Measurements from ENCODE around the gene INSC. TPM values are rescaled to one million over a fixed set of nuclear protein-coding genes. Genes with fewer than 3 reads are reported as not detected.

The INSC gene
- total and polyA plus RNA-seq, 9 donors = 0.10 to 0.38 (median 0.21) TPM; not detected in 3

DNA sequence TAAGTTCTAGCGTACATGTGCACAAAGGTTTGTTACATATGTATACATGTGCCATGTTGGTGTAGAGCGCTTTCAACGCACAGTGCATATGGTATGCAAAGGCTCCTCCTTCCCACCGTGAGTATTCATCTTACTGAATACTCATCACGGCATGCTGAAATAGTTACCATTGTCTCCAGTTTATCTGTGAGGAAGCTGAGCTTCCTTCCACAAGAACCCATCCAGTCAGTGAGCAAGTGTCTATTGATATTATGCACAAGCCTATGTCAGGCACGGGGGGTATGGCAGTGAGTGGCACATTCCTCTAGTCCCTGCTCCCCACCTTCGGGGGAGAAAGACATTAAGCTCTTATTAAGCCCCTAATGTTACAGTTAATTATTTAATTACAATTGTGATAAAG lies 28.1 kb downstream of the INSC start:
- WGBS, 3 donors = 72 to 87% (median 75%) methylated on average over 7 of the region's 7 CpGs
- intact Hi-C loops (cut with DNase I) = no loop called here

DNA sequence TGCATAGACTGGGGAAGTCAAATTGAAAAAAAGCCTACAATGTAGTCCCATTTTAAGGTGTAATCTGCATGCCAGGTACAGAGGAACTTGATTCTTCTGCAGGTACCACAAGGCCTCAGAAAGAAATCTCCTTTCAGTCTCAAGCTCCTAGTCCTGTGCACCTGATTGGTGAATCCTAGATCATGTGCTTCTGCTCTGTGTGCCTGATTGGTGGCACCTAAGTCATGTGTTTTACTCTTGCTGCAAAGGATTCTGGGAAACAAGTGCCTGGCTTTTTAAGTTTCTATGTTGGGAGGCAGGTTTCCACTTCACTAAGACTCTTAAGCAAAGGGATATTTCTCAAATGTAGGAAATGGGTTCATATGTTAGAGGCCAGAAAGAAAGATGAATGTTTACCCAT lies 29.1 kb downstream of the INSC start:
- no peak for DNase-seq
- TF ChIP-seq EP300 (IDR thresholded peaks at IDR 0.05) (no peak), POLR2A (IDR thresholded peaks at IDR 0.05) (no peak)
- TF ChIP-seq, protein P1, sequence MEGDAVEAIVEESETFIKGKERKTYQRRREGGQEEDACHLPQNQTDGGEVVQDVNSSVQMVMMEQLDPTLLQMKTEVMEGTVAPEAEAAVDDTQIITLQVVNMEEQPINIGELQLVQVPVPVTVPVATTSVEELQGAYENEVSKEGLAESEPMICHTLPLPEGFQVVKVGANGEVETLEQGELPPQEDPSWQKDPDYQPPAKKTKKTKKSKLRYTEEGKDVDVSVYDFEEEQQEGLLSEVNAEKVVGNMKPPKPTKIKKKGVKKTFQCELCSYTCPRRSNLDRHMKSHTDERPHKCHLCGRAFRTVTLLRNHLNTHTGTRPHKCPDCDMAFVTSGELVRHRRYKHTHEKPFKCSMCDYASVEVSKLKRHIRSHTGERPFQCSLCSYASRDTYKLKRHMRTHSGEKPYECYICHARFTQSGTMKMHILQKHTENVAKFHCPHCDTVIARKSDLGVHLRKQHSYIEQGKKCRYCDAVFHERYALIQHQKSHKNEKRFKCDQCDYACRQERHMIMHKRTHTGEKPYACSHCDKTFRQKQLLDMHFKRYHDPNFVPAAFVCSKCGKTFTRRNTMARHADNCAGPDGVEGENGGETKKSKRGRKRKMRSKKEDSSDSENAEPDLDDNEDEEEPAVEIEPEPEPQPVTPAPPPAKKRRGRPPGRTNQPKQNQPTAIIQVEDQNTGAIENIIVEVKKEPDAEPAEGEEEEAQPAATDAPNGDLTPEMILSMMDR (IDR thresholded peaks at IDR 0.05) = no peak
- intact Hi-C loops (cut with DNase I) = no loop called here
- Histone ChIP-seq H3K27me3 (no peaks in the 10 kb centered on the region), H3K36me3 (no peaks in the 10 kb centered on the region), H3K9me3 (no peaks in the 10 kb centered on the region), H3K4me1 (ENCODE audit: insufficient read depth) (no peaks in the 10 kb centered on the region), H3K27ac (no peak overlapping the region), H3K4me3 (no peak overlapping the region)

More for the DNA sequence above, 28.1 kb downstream of the INSC start:
- TF ChIP-seq EP300 (IDR thresholded peaks at IDR 0.05) = no peak
- TF ChIP-seq, protein P1 (IDR thresholded peaks at IDR 0.05) = no peak
- Histone ChIP-seq H3K27me3 (no peaks in the 10 kb centered on the region), H3K4me3 (no peak overlapping the region), H3K4me1 (ENCODE audit: insufficient read depth) (no peaks in the 10 kb centered on the region), H3K9me3 (no peaks in the 10 kb centered on the region), H3K36me3 (no peaks in the 10 kb centered on the region), H3K27ac (no peak overlapping the region)
- no peak for DNase-seq

DNA sequence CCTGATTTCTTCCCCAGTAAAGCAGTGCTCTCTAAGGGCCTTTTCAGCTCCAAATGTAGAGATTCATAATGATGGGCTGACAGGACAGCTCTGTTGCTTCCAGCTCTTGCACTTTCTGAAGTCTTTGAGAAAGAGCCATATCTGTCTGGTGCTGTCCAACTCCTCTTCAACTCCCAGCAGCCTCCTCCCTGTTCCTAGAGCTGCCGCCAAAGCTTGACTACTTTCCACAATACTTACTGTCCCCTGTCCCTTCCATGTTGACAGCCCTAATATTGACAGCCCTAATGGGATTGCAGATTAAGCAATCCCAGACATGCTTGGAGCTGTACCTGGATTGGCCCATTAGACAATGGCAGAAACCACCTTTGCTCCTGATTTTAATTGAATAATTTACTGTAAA lies 29.6 kb downstream of the INSC start:
- H3K27me3 ChIP-seq = no peaks in the 10 kb centered on the region
- 68 to 78% (median 72%) methylated on average over 1 of the region's 1 CpG for WGBS, 3 donors
- no peaks in the 10 kb centered on the region for H3K9me3 ChIP-seq
- H3K4me3 ChIP-seq = no peak overlapping the region
- DNase-seq = no peak
- no peak overlapping the region for H3K27ac ChIP-seq
- TF ChIP-seq POLR2A (IDR thresholded peaks at IDR 0.05) = no peak
- intact Hi-C loops (cut with DNase I) = no loop called here
- H3K4me1 ChIP-seq (ENCODE audit: insufficient read depth) = no peaks in the 10 kb centered on the region
- no peaks in the 10 kb centered on the region for H3K36me3 ChIP-seq

DNA sequence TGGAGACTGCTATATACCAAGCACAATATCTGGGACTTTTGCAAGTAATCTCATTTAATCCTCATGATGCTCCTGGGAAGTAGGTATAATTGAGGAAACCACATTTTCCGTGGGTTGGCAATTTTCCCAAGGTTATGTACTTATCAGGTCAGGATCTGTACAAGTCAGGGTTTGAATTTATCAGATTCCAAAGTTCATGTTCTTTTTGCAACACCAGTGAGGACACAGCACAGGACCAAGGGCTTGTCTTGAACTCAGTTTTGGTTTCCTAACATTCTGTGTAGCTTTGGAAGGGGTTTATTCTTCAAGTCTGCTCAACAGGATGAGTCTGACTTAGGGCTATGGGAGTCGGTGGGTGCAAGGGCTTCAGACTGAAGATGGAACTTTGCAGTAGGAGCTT lies 30.4 kb downstream of the INSC start:
- Histone ChIP-seq H3K27me3 (no peaks in the 10 kb centered on the region), H3K27ac (no peak overlapping the region), H3K36me3 (no peaks in the 10 kb centered on the region), H3K9me3 (no peaks in the 10 kb centered on the region), H3K4me1 (ENCODE audit: insufficient read depth) (no peaks in the 10 kb centered on the region), H3K4me3 (no peak overlapping the region)
- 44 to 59% (median 57%) methylated on average over 2 of the region's 2 CpGs for WGBS, 3 donors
- DNase-seq = no peak
- intact Hi-C loops (cut with DNase I) = no loop called here
- TF ChIP-seq EP300 (IDR thresholded peaks at IDR 0.05) = no peak
- TF ChIP-seq, protein P1 (IDR thresholded peaks at IDR 0.05) = no peak
- TF ChIP-seq POLR2A (IDR thresholded peaks at IDR 0.05) = no peak

DNA sequence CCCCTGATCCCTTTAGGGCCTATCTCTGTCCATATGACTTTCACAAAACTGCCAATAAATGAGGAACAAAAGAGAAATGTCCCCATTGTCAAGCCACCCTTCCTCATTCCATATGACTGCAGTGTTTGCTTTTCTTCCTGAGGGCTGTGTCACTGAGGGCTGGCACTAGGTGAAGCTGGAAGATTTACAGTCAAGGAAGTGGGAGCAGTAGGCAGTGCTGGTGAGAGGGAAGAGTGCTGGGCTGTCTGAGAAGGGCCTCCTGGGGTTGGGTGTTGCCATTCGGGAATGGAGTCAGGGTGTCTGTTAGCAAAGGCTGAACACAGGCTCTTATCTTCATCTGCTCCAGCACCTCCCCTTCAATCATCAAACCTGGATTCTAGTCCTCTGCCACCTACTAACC lies 30.9 kb downstream of the INSC start:
- DNase-seq = no peak
- TF ChIP-seq, protein P1 (IDR thresholded peaks at IDR 0.05) = no peak
- no peak for TF ChIP-seq EP300 (IDR thresholded peaks at IDR 0.05)
- TF ChIP-seq POLR2A (IDR thresholded peaks at IDR 0.05) = no peak
- WGBS, 3 donors = 26 to 58% (median 41%) methylated on average over 1 of the region's 1 CpG
- Histone ChIP-seq H3K27me3 (no peaks in the 10 kb centered on the region), H3K4me1 (ENCODE audit: insufficient read depth) (no peaks in the 10 kb centered on the region), H3K9me3 (no peaks in the 10 kb centered on the region), H3K27ac (no peak overlapping the region), H3K36me3 (no peaks in the 10 kb centered on the region), H3K4me3 (no peak overlapping the region)
- intact Hi-C loops (cut with DNase I) = no loop called here

Measured in ovary (tissue), 9 donors.